Coronary artery (tissue), 2 donors: ENCODE results near the gene NUP50.

Experiments used
- DNase-seq: peaks from one replicate; pipeline ENCODE4 v3.0.0-alpha.2; 2017; ENCODE audit warnings: low spot score
- H3K27ac ChIP-seq, 2 donors: fragments of 200-600 bp; sonication (generic); one replicate each; pipeline ENCODE4 v1.5.1; 2016 to 2019
- H3K4me3 ChIP-seq: fragments of 200-600 bp; sonication (generic); 2 replicates; pipeline ENCODE4 v1.5.1; 2016; ENCODE audit warnings: mild to moderate bottlenecking, moderate library complexity
- TF ChIP-seq, protein P1 (sequence below): fragments of 200-600 bp; sonication (generic); IDR thresholded peaks from one replicate; pipeline ENCODE4 v1.5.1; 2019; ENCODE audit warnings: antibody characterized with exemption

NUP50 gene

DNA sequence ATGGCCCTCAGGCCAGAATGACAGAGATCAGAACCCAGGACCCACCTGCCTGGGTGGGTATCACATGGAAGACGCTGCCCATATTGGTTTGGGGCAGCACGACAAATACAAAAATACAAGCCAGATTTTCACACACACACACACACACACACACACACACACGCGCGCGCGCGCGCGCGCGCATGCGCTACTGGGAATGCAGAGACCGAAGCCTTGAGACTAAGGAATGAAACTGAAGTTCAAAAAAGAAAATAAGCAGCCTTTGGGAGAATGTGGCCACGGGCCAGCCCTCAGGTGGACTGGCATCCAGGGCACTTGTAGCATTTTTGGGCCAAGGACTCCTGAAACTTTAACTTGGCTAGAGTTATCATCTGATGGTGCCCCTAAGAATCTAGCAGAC lies 21.3 kb upstream of the NUP50 start:
- TF ChIP-seq, protein P1, sequence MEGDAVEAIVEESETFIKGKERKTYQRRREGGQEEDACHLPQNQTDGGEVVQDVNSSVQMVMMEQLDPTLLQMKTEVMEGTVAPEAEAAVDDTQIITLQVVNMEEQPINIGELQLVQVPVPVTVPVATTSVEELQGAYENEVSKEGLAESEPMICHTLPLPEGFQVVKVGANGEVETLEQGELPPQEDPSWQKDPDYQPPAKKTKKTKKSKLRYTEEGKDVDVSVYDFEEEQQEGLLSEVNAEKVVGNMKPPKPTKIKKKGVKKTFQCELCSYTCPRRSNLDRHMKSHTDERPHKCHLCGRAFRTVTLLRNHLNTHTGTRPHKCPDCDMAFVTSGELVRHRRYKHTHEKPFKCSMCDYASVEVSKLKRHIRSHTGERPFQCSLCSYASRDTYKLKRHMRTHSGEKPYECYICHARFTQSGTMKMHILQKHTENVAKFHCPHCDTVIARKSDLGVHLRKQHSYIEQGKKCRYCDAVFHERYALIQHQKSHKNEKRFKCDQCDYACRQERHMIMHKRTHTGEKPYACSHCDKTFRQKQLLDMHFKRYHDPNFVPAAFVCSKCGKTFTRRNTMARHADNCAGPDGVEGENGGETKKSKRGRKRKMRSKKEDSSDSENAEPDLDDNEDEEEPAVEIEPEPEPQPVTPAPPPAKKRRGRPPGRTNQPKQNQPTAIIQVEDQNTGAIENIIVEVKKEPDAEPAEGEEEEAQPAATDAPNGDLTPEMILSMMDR = no peak

DNA sequence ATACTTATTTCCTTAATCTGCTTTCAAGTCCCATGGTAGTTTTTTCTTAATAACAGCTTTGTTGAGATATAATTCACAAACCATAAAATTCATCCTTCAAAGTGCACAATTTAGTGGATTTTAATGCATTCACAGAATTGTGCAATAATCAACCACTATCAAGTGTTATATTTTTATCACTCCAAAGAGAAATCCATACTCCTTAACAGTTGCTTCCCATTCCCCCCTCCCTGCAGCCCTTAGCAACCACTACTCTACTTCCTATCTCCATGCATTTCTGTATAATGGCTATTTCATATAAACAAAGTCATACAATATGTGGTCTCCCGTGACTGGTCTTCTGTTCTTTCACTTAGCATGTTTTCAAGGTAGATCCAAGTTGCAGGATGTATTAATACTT lies 18.8 kb upstream of the NUP50 start:
- no peak for DNase-seq
- Histone ChIP-seq H3K4me3 (no peak overlapping the region), H3K27ac (no peak overlapping the region)
- TF ChIP-seq, protein P1 = no peak

More for the DNA sequence above, 21.3 kb upstream of the NUP50 start:
- DNase-seq = no peak
- no peak overlapping the region for H3K4me3 ChIP-seq
- H3K27ac ChIP-seq = no peak overlapping the region

DNA sequence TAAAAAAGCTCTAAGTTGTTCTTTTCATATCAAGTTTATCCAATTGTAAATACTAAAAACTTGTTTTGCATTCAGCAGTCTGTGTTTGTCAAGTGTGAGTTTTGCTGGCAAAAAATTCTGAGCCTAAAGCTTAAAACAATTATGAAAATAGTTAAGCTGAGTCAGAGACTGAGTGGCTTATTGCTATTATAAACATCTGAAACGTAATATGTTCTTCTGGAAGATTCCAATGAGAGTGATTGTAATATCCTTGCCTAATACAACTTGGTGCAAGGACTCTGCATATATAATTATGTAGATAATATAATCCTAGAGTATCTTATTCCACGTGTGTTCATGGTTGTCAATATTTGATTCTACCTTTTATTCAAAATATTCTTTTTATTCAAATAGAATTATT lies 14.1 kb upstream of the NUP50 start:
- TF ChIP-seq, protein P1 = no peak
- no peak overlapping the region for H3K27ac ChIP-seq
- DNase-seq = no peak
- no peak overlapping the region for H3K4me3 ChIP-seq

DNA sequence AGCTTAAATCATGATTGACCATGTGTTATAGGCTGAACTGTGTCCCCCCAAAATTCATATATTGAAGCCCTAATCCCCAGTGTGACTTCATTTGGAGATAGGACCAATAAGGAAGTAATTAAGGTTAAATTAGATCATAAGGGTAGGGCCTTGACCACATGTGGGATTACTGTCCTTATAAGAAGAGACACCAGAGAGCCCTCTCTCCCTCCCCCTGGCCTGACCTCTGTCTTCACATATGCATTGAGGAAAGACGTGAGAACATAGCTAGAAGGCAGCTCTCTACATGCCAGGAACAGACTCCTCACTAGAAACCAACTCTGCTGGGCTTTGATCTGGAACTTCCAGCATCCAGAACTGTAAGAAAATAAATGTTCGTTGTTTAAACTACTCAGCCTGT lies 13.6 kb upstream of the NUP50 start:
- Histone ChIP-seq H3K27ac (no peak overlapping the region), H3K4me3 (no peak overlapping the region)
- TF ChIP-seq, protein P1 = no peak
- no peak for DNase-seq

DNA sequence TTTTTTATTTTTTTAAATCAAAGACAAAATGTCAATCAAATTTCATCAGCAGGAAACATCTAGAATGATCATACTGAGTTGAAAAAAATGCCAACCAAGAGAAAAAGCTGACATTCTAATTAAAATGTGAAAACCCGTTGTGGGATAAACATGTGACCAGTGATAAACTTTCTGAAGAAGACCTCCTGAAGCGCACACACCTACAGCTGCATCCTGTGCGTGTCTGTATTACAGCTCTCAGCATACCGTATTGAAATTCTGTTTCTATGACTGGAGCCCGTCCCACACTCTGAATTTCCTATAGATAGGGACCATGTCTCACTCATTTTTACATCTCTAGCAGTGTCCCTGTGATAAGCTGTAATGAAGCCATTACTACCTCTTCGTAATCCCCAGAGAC lies 12.2 kb upstream of the NUP50 start:
- TF ChIP-seq, protein P1 = no peak
- no peak overlapping the region for H3K4me3 ChIP-seq
- no peak overlapping the region for H3K27ac ChIP-seq
- no peak for DNase-seq

DNA sequence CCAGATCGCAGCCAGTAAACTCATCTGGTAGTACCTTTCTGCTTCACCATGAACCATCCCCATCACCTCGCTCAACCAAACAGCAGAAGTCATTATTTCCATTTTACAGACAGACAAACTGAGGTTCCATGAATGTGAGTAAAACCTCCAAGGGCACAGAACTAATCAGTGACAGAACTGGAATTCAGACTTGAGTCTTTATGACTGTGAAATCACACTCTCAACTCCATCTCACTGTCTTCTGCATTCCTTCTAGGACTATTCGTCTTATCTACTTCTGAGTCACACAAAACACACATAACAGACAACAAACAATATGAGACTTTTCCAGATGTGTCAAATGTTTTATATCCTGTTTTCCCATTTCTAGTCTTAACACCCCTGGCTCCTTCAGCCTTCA lies 9.3 kb upstream of the NUP50 start:
- TF ChIP-seq, protein P1 = no peak
- DNase-seq = no peak
- no peak overlapping the region for H3K27ac ChIP-seq
- no peak overlapping the region for H3K4me3 ChIP-seq

DNA sequence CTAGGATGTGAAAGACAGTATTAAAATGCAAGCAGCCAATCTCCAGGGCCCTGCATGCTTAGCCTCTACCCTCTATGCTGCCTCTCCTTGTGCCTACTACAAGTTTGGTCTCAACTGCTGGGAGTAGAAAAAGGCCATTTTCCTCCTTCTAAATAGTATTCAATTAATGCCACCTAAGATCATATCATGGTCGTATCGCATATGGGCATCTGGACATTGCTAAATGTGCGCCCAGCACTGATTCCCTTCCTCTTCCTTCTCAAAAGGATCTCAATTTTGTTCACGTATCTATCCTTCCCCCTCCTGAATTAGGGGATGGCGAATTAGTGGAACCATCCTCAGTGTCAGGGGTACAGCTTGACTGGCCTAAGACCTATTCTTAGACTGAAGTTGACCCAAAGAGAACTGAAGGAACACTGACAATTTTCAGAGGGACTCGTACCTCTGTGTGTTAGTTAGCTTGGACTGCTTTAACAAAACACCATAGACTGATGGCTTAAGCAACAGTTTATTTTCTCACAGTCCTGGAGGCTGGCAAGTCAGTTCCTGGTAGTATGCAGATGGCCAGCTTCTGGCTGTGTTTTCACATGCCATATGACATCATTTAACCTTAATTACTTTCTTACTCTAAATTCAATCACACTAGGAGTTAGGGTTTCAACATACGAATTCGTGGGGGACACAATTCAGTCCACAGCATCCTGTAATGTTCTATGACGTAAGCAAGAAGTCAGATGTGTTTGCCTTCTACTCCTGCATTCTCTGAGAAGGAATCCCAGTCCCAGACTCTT lies 8.5 kb upstream of the NUP50 start:
- TF ChIP-seq, protein P1 = no peak
- Histone ChIP-seq H3K27ac (no peak overlapping the region), H3K4me3 (no peak overlapping the region)
- DNase-seq = no peak
